ENCODE data around the gene NCOA7.

NCOA7 gene

DNA sequence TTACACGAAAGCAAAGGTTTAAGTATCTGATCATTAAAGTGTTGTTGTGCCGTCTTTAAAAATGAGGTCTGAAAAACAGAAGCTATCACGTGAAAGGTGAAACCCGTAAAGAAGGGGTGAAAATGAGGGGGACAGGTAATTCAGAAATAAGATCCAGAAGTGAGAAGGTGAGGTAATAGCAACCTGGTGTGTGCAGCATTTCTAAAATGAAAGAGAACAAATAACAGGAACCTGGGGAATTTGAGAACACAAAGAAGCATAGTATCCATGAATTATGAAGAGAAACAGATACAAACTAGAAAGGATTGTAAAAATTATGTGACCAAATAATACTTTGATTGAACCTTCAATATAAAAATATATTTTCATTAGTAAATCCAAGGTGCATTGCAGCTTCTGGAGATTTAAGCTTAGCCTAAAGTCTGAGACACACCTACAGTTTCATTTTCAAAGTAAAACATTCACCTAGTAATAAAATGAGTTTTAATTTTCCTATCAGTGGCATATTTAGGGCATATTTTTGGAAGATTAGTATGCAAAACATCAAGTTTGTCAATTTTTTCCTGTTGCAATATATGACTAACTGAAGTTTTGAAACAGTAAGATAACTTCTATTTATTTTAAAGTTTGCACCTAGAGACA is 39.9 kb upstream of the NCOA7 start:
- no peaks in the 10 kb centered on the region for H3K9me3 ChIP-seq (replicated peaks; ENCODE audit: insufficient read depth, low read length)
- H3K4me3 ChIP-seq (ENCODE audit: low read length) = peak overlapping the region; percentile 90
- H3F3A ChIP-seq (ENCODE audit: insufficient read depth, low read length) = peaks cover 42% of the 10 kb centered on the region
- H3K27ac ChIP-seq (ENCODE audit: low read length) = peak overlapping the region; percentile 50; the same call in 1 of the 2 replicates
- H3K27me3 ChIP-seq (replicated peaks; ENCODE audit: insufficient read depth, low read length) = no peaks in the 10 kb centered on the region
- peak overlapping the region; percentile 78 for H3K9ac ChIP-seq (ENCODE audit: low read length)
- TF ChIP-seq EZH2 (optimal IDR thresholded peaks at IDR 0.05; ENCODE audit: low read depth, low read length) = no peak
- TF ChIP-seq EZH2phosphoT487 (IDR thresholded peaks at IDR 0.05; ENCODE audit: low read length) = no peak
- TF ChIP-seq, protein P1, sequence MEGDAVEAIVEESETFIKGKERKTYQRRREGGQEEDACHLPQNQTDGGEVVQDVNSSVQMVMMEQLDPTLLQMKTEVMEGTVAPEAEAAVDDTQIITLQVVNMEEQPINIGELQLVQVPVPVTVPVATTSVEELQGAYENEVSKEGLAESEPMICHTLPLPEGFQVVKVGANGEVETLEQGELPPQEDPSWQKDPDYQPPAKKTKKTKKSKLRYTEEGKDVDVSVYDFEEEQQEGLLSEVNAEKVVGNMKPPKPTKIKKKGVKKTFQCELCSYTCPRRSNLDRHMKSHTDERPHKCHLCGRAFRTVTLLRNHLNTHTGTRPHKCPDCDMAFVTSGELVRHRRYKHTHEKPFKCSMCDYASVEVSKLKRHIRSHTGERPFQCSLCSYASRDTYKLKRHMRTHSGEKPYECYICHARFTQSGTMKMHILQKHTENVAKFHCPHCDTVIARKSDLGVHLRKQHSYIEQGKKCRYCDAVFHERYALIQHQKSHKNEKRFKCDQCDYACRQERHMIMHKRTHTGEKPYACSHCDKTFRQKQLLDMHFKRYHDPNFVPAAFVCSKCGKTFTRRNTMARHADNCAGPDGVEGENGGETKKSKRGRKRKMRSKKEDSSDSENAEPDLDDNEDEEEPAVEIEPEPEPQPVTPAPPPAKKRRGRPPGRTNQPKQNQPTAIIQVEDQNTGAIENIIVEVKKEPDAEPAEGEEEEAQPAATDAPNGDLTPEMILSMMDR (IDR thresholded peaks at IDR 0.05; ENCODE audit: low read length) = no peak
- peak overlapping the region; percentile 86 for H3K4me2 ChIP-seq (ENCODE audit: low read depth, low read length)
- H3K4me1 ChIP-seq (ENCODE audit: low read length) = peaks cover 6% of the 10 kb centered on the region; the same call in 1 of the 2 replicates
- H3K79me2 ChIP-seq (ENCODE audit: low read length) = no peaks in the 10 kb centered on the region
- no peaks in the 10 kb centered on the region for H3K36me3 ChIP-seq (replicated peaks; ENCODE audit: insufficient read depth, low read length)
- DNase-seq = peak; percentile 14
- H3K9me2 ChIP-seq (replicated peaks; ENCODE audit: insufficient read depth, low read length) = no peaks in the 10 kb centered on the region
- H2AFZ ChIP-seq (ENCODE audit: low read length) = peak overlapping the region; percentile 88; the same call in 1 of the 2 replicates
- no peaks in the 10 kb centered on the region for H4K20me1 ChIP-seq (ENCODE audit: insufficient read depth, low read length)

DNA sequence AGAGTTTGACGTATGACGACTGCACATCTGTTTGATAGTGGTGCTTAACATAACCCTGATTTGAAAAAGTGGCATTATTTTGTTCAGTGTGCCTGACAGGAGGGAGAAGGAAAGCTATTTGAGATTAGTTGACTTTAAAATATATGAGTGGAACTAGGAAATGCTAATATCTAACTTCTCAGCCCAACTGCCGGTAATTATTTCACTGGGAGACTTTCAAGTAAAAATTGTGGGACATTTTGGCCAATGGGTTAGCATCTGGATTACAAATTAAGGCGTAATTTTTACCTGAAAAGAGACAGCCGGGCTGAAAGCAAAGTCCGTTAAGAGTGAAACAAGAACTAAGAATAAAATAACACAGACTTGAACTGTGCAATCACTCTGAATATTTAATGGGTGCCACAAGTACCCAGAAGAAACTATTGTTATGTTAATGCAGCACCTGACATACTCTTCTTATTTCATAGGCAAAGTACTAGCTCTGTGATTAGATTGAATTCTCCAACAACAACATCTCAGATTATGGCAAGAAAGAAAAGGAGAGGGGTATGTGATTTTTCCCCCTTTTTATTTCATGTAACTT is 39.3 kb upstream of the NCOA7 start:
- H3K9me2 ChIP-seq (replicated peaks; ENCODE audit: insufficient read depth, low read length) = no peaks in the 10 kb centered on the region
- no peaks in the 10 kb centered on the region for H3K79me2 ChIP-seq (ENCODE audit: low read length)
- H3K9ac ChIP-seq (ENCODE audit: low read length) = peak overlapping the region; percentile 78; the same call in 1 of the 2 replicates
- peak overlapping the region; percentile 50; the same call in 1 of the 2 replicates for H3K27ac ChIP-seq (ENCODE audit: low read length)
- H4K20me1 ChIP-seq (ENCODE audit: insufficient read depth, low read length) = no peaks in the 10 kb centered on the region
- no peaks in the 10 kb centered on the region for H3K27me3 ChIP-seq (replicated peaks; ENCODE audit: insufficient read depth, low read length)
- H3K4me3 ChIP-seq (ENCODE audit: low read length) = peak overlapping the region; percentile 90
- peak overlapping the region; percentile 86 for H3K4me2 ChIP-seq (ENCODE audit: low read depth, low read length)
- TF ChIP-seq EZH2 (optimal IDR thresholded peaks at IDR 0.05; ENCODE audit: low read depth, low read length) (no peak), EZH2phosphoT487 (IDR thresholded peaks at IDR 0.05; ENCODE audit: low read length) (no peak)
- TF ChIP-seq, protein P1 (IDR thresholded peaks at IDR 0.05; ENCODE audit: low read length) = no peak
- H3K4me1 ChIP-seq (ENCODE audit: low read length) = peaks cover 6% of the 10 kb centered on the region; the same call in 1 of the 2 replicates
- no peaks in the 10 kb centered on the region for H3K9me3 ChIP-seq (replicated peaks; ENCODE audit: insufficient read depth, low read length)
- DNase-seq = no peak
- no peaks in the 10 kb centered on the region for H3K36me3 ChIP-seq (replicated peaks; ENCODE audit: insufficient read depth, low read length)
- H3F3A ChIP-seq (ENCODE audit: insufficient read depth, low read length) = peaks cover 41% of the 10 kb centered on the region
- H2AFZ ChIP-seq (ENCODE audit: low read length) = peak overlapping the region; percentile 6; the same call in 1 of the 2 replicates

DNA sequence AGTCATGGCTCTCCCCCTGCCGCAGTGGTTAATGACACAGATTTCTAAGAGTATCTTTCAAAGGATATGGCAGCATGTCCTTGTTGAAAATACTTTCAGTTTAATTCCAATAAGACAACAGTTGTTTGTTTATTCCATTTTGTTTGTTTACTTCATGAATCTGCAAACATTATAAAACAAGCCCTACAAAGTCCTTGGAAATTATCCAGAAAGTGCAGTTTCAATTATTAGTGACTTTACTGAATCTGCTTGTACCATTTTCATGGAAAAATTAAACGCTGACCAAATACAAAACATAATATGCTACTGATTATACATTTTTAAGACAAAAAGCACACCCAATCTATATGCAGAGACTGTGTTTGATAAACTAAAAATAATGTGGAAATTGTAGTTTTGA is 38.0 kb upstream of the NCOA7 start:
- no peak for DNase-seq
- Histone ChIP-seq H3K36me3 (replicated peaks; ENCODE audit: insufficient read depth, low read length) (no peaks in the 10 kb centered on the region), H3K9ac (ENCODE audit: low read length) (no peak overlapping the region), H4K20me1 (ENCODE audit: insufficient read depth, low read length) (no peaks in the 10 kb centered on the region), H3K4me3 (ENCODE audit: low read length) (no peak overlapping the region), H3F3A (ENCODE audit: insufficient read depth, low read length) (peaks cover 27% of the 10 kb centered on the region), H3K79me2 (ENCODE audit: low read length) (no peaks in the 10 kb centered on the region), H3K4me2 (ENCODE audit: low read depth, low read length) (no peak overlapping the region), H3K4me1 (ENCODE audit: low read length) (peaks cover 6% of the 10 kb centered on the region; the same call in 1 of the 2 replicates), H3K9me2 (replicated peaks; ENCODE audit: insufficient read depth, low read length) (no peaks in the 10 kb centered on the region), H2AFZ (ENCODE audit: low read length) (no peak overlapping the region), H3K27me3 (replicated peaks; ENCODE audit: insufficient read depth, low read length) (no peaks in the 10 kb centered on the region), H3K27ac (ENCODE audit: low read length) (no peak overlapping the region), H3K9me3 (replicated peaks; ENCODE audit: insufficient read depth, low read length) (no peaks in the 10 kb centered on the region)
- TF ChIP-seq, protein P1 (IDR thresholded peaks at IDR 0.05; ENCODE audit: low read length) = no peak
- TF ChIP-seq EZH2phosphoT487 (IDR thresholded peaks at IDR 0.05; ENCODE audit: low read length) (no peak), EZH2 (optimal IDR thresholded peaks at IDR 0.05; ENCODE audit: low read depth, low read length) (no peak)

All from MM.1S (cell line).